ENCODE measurements around the gene ZNF185. TPM values are rescaled to one million over a fixed set of nuclear protein-coding genes. Genes with fewer than 3 reads are reported as not detected.

ZNF185 gene
- 11.8 TPM for polyA plus RNA-seq (2013, experiment 1 of 2)
- 11.4 TPM for polyA plus RNA-seq (2013, experiment 2 of 2)

DNA sequence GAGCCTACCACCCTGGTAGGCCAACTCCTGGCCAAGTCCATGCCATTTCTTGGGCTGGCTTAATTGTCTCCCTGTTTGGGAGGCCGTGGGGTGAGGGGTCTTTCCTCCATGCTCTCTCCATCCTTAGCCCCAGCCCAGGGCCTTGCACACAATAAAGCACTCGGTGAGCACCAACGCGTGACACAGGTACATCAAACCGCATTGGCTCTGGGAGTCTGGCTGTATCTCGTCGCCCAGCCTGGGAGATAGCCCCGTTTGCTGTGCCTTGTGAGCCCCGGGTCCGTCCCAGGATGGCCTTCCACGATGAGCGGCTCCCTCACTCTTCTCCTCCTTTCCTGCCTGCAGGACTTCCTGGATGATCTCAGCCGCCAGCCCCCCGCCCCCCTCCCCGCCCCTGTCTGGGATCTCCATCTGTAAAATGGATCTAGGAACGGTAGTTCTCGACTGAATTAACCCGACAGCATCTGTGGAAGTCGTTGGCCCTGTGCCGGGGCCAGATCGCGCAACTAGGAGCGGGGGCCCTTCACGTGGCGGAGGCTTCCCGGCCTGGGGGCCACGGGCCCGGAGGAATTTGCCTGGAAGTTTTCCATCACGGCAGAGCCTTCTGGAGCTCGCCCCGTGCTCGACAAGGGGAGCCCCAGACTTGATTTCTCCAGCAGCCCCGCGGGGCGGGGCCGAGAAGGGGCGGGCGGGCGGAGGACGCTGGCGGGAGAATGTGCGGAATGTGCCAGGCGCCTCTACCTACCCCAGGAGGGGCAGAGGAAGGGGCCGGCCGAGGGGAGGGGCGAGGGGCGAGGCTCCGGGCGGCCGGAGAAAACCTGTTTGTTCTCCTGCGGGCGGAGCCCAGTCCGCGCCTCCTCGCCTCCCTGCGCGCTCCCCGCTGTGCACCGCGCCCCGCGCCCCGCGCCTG, at the start of gene ZNF185:
TSS of gene ZNF185 (plus strand) at position 846 of the 910 bp plus-strand sequence. CDS start 16,423 bp downstream, outside the sequence.
- H3K9me3 ChIP-seq (ENCODE audit: control insufficient read depth, low read length) = no peaks in the 10 kb centered on the region
- WGBS, 2 experiments (ENCODE audit: insufficient coverage in 2 of 2) = 0 to 18% methylated on average over 18 to 26 of the region's 64 CpGs
- peak within 1 kb of the TSS; percentile 73 for H3K27ac ChIP-seq (ENCODE audit: low read depth, low read length, severe bottlenecking)
- peak within 1 kb of the TSS; percentile 26 for H3K4me3 ChIP-seq (ENCODE audit: extremely low read depth, insufficient read depth, low read length, poor library complexity, severe bottlenecking)
- H3K4me1 ChIP-seq (ENCODE audit: control insufficient read depth, insufficient read depth, low read length, poor library complexity, severe bottlenecking) = peaks cover 18% of the 10 kb centered on the region
- H3K36me3 ChIP-seq (ENCODE audit: control insufficient read depth, insufficient read depth, low read length) = no peaks in the 10 kb centered on the region

- no CpG with 5 or more reads among the region's 2 CpGs for WGBS, 2 experiments (ENCODE audit: insufficient coverage in 2 of 2)
- H3K9me3 ChIP-seq (ENCODE audit: control insufficient read depth, low read length) = no peaks in the 10 kb centered on the region
- no peak overlapping the region for H3K4me3 ChIP-seq (ENCODE audit: extremely low read depth, insufficient read depth, low read length, poor library complexity, severe bottlenecking)
- no peak overlapping the region for H3K27ac ChIP-seq (ENCODE audit: low read depth, low read length, severe bottlenecking)
- H3K36me3 ChIP-seq (ENCODE audit: control insufficient read depth, insufficient read depth, low read length) = peaks cover 70% of the 10 kb centered on the region
- no peaks in the 10 kb centered on the region for H3K4me1 ChIP-seq (ENCODE audit: control insufficient read depth, insufficient read depth, low read length, poor library complexity, severe bottlenecking)
Observed at GRCh38 chrX:152850465-152850864, 47.4 kb upstream of the ZNF185 start.

DNA sequence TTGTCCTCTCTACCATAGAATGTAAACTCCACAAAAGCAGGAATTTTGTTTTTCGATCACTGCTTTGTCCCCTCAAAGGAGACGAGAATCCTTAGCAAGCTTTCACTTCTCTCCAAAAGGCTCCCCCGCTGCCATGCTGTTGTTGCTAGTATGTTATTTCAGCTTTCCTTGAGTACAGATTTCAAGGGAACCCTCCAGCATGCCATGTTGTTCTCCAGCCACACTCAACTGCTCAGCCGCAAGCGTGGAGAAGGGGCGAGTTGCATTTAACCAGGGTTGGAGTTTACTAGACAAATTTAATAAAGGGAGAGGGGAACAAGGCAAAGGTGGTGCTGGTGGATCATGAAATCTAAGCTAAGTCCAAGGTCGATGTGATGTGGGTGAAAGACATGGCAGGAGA, 43.9 kb upstream of the ZNF185 start:
- H3K4me3 ChIP-seq (ENCODE audit: extremely low read depth, insufficient read depth, low read length, poor library complexity, severe bottlenecking) = no peak overlapping the region
- H3K4me1 ChIP-seq (ENCODE audit: control insufficient read depth, insufficient read depth, low read length, poor library complexity, severe bottlenecking) = no peaks in the 10 kb centered on the region
- no peak overlapping the region for H3K27ac ChIP-seq (ENCODE audit: low read depth, low read length, severe bottlenecking)
- H3K9me3 ChIP-seq (ENCODE audit: control insufficient read depth, low read length) = no peaks in the 10 kb centered on the region
- 100% methylated on average over 1 to 3 of the region's 7 CpGs for WGBS, 2 experiments (ENCODE audit: insufficient coverage in 2 of 2)
- peaks cover 72% of the 10 kb centered on the region for H3K36me3 ChIP-seq (ENCODE audit: control insufficient read depth, insufficient read depth, low read length)

DNA sequence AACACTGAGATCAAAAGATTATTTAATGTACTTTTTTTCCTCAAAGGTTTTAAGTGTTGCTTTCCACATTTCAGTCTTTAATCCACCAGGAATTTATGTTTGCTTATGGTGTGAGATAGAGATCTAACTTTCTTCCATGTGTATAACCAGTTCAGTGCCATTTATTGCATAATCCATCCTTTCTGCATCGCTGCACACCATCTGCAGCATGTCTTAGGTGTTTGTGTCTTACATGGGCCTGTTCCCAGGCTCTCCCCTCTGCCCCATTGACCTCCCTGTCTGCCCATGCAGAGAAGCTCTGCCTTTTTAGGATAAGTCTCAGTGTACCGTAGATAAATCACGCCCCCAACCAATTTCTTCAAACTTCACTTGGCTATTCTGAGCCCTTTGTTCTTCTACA, 36.8 kb upstream of the ZNF185 start:
- Histone ChIP-seq H3K36me3 (ENCODE audit: control insufficient read depth, insufficient read depth, low read length) (peaks cover 84% of the 10 kb centered on the region), H3K4me1 (ENCODE audit: control insufficient read depth, insufficient read depth, low read length, poor library complexity, severe bottlenecking) (no peaks in the 10 kb centered on the region), H3K27ac (ENCODE audit: low read depth, low read length, severe bottlenecking) (no peak overlapping the region), H3K4me3 (ENCODE audit: extremely low read depth, insufficient read depth, low read length, poor library complexity, severe bottlenecking) (no peak overlapping the region), H3K9me3 (ENCODE audit: control insufficient read depth, low read length) (no peaks in the 10 kb centered on the region)
- WGBS, 2 experiments (ENCODE audit: insufficient coverage in 2 of 2) = 83% methylated on average over 1 of the region's 3 CpGs; no CpG with 5 or more reads in 1 of the 2 experiments

DNA sequence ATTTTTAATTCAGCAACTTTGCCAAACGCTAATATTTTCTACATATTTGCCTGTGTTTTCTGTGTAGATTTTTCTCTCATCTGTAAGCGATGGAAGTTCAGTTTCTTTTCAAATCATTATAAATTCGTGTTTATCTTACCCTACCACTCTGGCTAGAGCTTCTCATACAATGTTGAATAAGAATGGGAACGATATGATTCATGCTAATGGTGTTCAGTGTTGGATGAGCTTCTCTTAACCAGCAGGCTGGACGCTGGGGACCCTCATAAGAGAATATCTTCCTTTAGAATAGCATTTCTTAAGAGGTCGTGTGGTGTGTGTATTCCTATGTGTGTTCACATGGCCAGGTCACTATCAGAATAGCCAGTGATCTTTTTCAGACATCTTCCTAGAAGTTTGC, 36.0 kb upstream of the ZNF185 start:
- H3K36me3 ChIP-seq (ENCODE audit: control insufficient read depth, insufficient read depth, low read length) = peaks cover 82% of the 10 kb centered on the region
- H3K27ac ChIP-seq (ENCODE audit: low read depth, low read length, severe bottlenecking) = no peak overlapping the region
- no CpG with 5 or more reads among the region's 6 CpGs for WGBS, 2 experiments (ENCODE audit: insufficient coverage in 2 of 2)
- no peaks in the 10 kb centered on the region for H3K9me3 ChIP-seq (ENCODE audit: control insufficient read depth, low read length)
- no peaks in the 10 kb centered on the region for H3K4me1 ChIP-seq (ENCODE audit: control insufficient read depth, insufficient read depth, low read length, poor library complexity, severe bottlenecking)
- H3K4me3 ChIP-seq (ENCODE audit: extremely low read depth, insufficient read depth, low read length, poor library complexity, severe bottlenecking) = no peak overlapping the region

GRCh38 chrX:152865232-152865920, 32.5 kb upstream of the ZNF185 start:
- Histone ChIP-seq H3K36me3 (ENCODE audit: control insufficient read depth, insufficient read depth, low read length) (peaks cover 79% of the 10 kb centered on the region), H3K27ac (ENCODE audit: low read depth, low read length, severe bottlenecking) (no peak overlapping the region), H3K4me1 (ENCODE audit: control insufficient read depth, insufficient read depth, low read length, poor library complexity, severe bottlenecking) (no peaks in the 10 kb centered on the region), H3K9me3 (ENCODE audit: control insufficient read depth, low read length) (no peaks in the 10 kb centered on the region), H3K4me3 (ENCODE audit: extremely low read depth, insufficient read depth, low read length, poor library complexity, severe bottlenecking) (no peak overlapping the region)
- 95 to 97% methylated on average over 10 to 11 of the region's 17 CpGs for WGBS, 2 experiments (ENCODE audit: insufficient coverage in 2 of 2)

GRCh38 chrX:152866386-152866785, 31.5 kb upstream of the ZNF185 start:
- H3K4me3 ChIP-seq (ENCODE audit: extremely low read depth, insufficient read depth, low read length, poor library complexity, severe bottlenecking) = no peak overlapping the region
- no peak overlapping the region for H3K27ac ChIP-seq (ENCODE audit: low read depth, low read length, severe bottlenecking)
- H3K36me3 ChIP-seq (ENCODE audit: control insufficient read depth, insufficient read depth, low read length) = peaks cover 73% of the 10 kb centered on the region
- 83 to 100% methylated on average over 2 of the region's 5 CpGs for WGBS, 2 experiments (ENCODE audit: insufficient coverage in 2 of 2)
- no peaks in the 10 kb centered on the region for H3K4me1 ChIP-seq (ENCODE audit: control insufficient read depth, insufficient read depth, low read length, poor library complexity, severe bottlenecking)
- H3K9me3 ChIP-seq (ENCODE audit: control insufficient read depth, low read length) = no peaks in the 10 kb centered on the region

- H3K4me3 ChIP-seq (ENCODE audit: extremely low read depth, insufficient read depth, low read length, poor library complexity, severe bottlenecking) = no peak overlapping the region
- no peaks in the 10 kb centered on the region for H3K4me1 ChIP-seq (ENCODE audit: control insufficient read depth, insufficient read depth, low read length, poor library complexity, severe bottlenecking)
- H3K36me3 ChIP-seq (ENCODE audit: control insufficient read depth, insufficient read depth, low read length) = peaks cover 48% of the 10 kb centered on the region
- no peak overlapping the region for H3K27ac ChIP-seq (ENCODE audit: low read depth, low read length, severe bottlenecking)
- WGBS, 2 experiments (ENCODE audit: insufficient coverage in 2 of 2) = 100% methylated on average over 2 to 4 of the region's 7 CpGs
- no peaks in the 10 kb centered on the region for H3K9me3 ChIP-seq (ENCODE audit: control insufficient read depth, low read length)
Observed at GRCh38 chrX:152869972-152870371, 27.9 kb upstream of the ZNF185 start.

DNA sequence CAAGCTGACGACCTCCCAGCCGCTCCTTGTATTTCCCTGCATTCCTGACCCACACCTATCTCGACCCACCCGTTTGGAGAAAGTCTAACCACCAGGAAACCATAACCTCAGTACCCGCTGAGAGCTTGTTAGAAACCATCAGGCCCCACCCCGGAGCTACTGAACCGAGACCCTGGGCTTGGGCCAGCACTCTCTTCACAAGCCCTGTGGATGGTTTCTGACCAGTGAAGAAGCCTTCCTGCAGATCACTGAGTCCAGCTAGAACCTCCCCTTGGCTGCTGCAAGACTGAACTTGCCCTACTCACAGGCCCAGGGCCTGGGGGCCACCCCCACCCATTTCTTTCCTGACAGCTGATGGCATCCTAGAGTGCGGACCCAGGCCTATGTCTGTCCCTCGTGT, 26.6 kb upstream of the ZNF185 start:
- Histone ChIP-seq H3K4me3 (ENCODE audit: extremely low read depth, insufficient read depth, low read length, poor library complexity, severe bottlenecking) (no peak overlapping the region), H3K9me3 (ENCODE audit: control insufficient read depth, low read length) (no peaks in the 10 kb centered on the region), H3K4me1 (ENCODE audit: control insufficient read depth, insufficient read depth, low read length, poor library complexity, severe bottlenecking) (no peaks in the 10 kb centered on the region), H3K27ac (ENCODE audit: low read depth, low read length, severe bottlenecking) (no peak overlapping the region), H3K36me3 (ENCODE audit: control insufficient read depth, insufficient read depth, low read length) (peaks cover 38% of the 10 kb centered on the region)
- WGBS, 2 experiments (ENCODE audit: insufficient coverage in 2 of 2) = 86 to 98% methylated on average over 4 of the region's 9 CpGs

DNA sequence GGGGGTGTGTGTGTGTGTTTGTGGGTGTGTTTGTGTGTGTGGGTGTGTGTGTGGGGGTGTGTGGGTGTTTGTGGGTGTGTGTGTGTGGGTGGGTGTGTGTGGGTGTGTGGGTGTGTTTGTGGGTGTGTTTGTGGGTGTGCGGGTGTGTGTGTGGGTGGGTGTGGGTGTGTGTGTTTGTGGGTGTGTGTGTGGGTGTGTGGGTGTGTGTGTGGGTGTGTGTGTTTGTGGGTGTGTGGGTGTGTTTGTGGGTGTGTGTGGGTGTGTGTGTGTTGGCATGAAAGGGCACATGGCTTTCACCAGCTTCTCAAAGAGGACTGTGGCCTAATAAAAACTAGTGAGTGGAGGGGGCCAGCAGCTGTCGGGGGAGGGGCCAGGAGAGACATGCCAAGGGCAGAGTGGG, 25.3 kb upstream of the ZNF185 start:
- Histone ChIP-seq H3K4me3 (ENCODE audit: extremely low read depth, insufficient read depth, low read length, poor library complexity, severe bottlenecking) (no peak overlapping the region), H3K4me1 (ENCODE audit: control insufficient read depth, insufficient read depth, low read length, poor library complexity, severe bottlenecking) (no peaks in the 10 kb centered on the region), H3K9me3 (ENCODE audit: control insufficient read depth, low read length) (no peaks in the 10 kb centered on the region), H3K36me3 (ENCODE audit: control insufficient read depth, insufficient read depth, low read length) (peaks cover 27% of the 10 kb centered on the region), H3K27ac (ENCODE audit: low read depth, low read length, severe bottlenecking) (no peak overlapping the region)
- no CpG with 5 or more reads among the region's 2 CpGs for WGBS, 2 experiments (ENCODE audit: insufficient coverage in 2 of 2)

Measured in mesodermal cell (in vitro differentiated cells).